PFSK-1 (cell line): ENCODE measurements around the gene FMNL2.

Source experiments
- FOXP2 ChIP-seq: optimal IDR thresholded peaks from 2 replicates; pipeline ENCODE3; 2011; ENCODE audit warnings: borderline replicate concordance, control low read depth, inconsistent platforms; ENCODE audit not compliant: insufficient read depth; ENCODE audit errors: extremely low read length, extremely low read depth
- POLR2AphosphoS5 ChIP-seq: IDR thresholded peaks from 2 replicates; pipeline ENCODE4 v1.6.1; 2012; ENCODE audit warnings: low read depth, mild to moderate bottlenecking, control low read depth, low read length, moderate library complexity
- SIN3A ChIP-seq: IDR thresholded peaks from 2 replicates; pipeline ENCODE4 v1.6.1; 2012; ENCODE audit warnings: mild to moderate bottlenecking, low read length, moderate library complexity, borderline replicate concordance; ENCODE audit not compliant: insufficient read depth
- TAF1 ChIP-seq: IDR thresholded peaks from 2 replicates; pipeline ENCODE4 v1.6.1; 2012; ENCODE audit warnings: low read length, control low read depth, borderline replicate concordance; ENCODE audit not compliant: insufficient read depth
- TF ChIP-seq, protein P1 (sequence below), 2 experiments: IDR thresholded peaks; 2 replicates each; pipeline versions ENCODE4 v1.6.1 to v1.8.0; 2011 to 2012; ENCODE audit warnings: low read depth in 2 of 2, low read length in 2 of 2, control low read depth in 1 of 2, inconsistent platforms in 1 of 2, mild to moderate bottlenecking in 1 of 2, moderate library complexity in 1 of 2; ENCODE audit not compliant: insufficient read depth in 1 of 2

Gene FMNL2

DNA sequence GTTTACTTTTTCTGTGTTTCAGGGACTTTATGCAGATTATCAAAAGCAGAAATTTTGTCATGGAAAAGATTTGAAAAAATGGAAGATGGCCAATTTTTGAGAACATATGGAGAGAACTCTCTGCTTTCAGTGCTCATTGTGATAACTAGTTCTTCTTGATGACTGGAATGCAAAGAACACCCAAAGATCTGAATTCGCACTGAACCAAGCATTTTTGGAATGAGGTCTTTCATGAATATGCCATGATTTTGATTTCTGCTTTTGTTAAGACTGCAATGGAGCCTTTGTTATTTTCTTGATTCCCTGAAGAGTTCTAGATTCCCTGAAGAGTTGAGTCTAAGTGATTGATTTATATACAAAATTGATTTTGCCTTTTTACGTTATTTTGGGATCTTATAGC lies 124.1 kb downstream of the FMNL2 start:
- no peak for TF ChIP-seq FOXP2
- TF ChIP-seq POLR2AphosphoS5 = no peak
- no peak for TF ChIP-seq TAF1
- TF ChIP-seq SIN3A = no peak
- TF ChIP-seq, protein P1, sequence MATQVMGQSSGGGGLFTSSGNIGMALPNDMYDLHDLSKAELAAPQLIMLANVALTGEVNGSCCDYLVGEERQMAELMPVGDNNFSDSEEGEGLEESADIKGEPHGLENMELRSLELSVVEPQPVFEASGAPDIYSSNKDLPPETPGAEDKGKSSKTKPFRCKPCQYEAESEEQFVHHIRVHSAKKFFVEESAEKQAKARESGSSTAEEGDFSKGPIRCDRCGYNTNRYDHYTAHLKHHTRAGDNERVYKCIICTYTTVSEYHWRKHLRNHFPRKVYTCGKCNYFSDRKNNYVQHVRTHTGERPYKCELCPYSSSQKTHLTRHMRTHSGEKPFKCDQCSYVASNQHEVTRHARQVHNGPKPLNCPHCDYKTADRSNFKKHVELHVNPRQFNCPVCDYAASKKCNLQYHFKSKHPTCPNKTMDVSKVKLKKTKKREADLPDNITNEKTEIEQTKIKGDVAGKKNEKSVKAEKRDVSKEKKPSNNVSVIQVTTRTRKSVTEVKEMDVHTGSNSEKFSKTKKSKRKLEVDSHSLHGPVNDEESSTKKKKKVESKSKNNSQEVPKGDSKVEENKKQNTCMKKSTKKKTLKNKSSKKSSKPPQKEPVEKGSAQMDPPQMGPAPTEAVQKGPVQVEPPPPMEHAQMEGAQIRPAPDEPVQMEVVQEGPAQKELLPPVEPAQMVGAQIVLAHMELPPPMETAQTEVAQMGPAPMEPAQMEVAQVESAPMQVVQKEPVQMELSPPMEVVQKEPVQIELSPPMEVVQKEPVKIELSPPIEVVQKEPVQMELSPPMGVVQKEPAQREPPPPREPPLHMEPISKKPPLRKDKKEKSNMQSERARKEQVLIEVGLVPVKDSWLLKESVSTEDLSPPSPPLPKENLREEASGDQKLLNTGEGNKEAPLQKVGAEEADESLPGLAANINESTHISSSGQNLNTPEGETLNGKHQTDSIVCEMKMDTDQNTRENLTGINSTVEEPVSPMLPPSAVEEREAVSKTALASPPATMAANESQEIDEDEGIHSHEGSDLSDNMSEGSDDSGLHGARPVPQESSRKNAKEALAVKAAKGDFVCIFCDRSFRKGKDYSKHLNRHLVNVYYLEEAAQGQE (IDR thresholded peaks at IDR 0.05; ENCODE audit: insufficient read depth in 1 of 2, low read depth in 2 of 2, low read length in 2 of 2) = no peak

DNA sequence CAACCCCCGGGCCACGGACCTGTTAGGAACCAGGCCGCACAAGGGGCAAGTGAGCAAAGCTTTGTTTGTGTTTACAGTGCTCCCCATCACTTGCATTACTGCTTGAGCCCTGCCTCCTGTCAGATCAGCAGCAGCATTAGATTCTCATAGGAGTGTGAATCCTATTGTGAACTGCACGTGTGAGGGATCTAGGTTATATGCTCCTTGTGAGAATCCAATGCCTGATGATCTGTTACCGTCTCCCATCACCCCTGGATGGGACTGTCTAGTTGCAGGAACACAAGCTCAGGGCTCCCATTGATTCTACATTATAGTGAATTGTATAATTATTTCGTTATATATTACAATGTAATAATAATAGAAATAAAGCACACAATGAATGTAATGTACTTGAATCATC lies 125.6 kb downstream of the FMNL2 start:
- no peak for TF ChIP-seq FOXP2
- TF ChIP-seq SIN3A = no peak
- TF ChIP-seq, protein P1 (IDR thresholded peaks at IDR 0.05; ENCODE audit: insufficient read depth in 1 of 2, low read depth in 2 of 2, low read length in 2 of 2) = no peak
- no peak for TF ChIP-seq POLR2AphosphoS5
- no peak for TF ChIP-seq TAF1

DNA sequence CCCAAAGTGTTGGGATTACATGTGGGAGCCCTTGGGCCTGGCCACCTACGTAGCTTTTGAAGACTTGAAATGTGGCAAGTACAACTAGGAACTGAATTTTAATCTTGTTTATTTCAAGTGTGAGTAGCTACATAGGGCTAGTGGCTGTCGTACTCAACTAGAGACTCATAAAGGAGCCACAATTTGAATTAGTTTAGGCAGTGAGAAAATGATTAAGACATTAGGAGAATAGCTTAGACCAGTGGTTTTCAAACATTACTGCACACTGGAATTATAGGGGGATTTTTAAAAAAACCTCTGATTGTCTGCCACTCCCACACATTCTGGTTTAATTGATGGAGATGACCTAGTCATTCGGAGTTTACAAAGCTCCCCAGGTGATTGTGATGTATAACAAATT lies 127.1 kb downstream of the FMNL2 start:
- TF ChIP-seq, protein P1 (IDR thresholded peaks at IDR 0.05; ENCODE audit: insufficient read depth in 1 of 2, low read depth in 2 of 2, low read length in 2 of 2) = no peak
- TF ChIP-seq SIN3A (no peak), FOXP2 (no peak), TAF1 (no peak), POLR2AphosphoS5 (no peak)

DNA sequence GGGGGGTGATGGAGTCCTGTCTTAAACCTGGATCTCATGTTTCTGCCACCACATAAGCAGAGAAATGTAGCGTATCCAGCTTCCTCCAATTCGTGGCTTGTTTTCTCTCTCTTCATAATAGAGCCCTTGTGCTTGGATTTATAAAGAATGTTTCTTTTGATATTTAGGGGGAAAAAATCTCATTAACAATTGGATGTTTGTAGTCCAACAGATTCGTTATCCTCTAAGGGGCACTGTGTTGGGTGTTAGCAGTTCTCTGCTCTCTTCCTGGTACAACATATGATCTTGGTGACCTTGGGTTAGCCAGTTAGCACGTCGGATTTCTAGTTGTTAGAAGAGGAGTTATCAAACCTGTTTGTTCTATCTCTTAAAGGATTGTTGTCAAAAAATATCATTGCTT lies 127.8 kb downstream of the FMNL2 start:
- TF ChIP-seq FOXP2 = no peak
- TF ChIP-seq, protein P1 (IDR thresholded peaks at IDR 0.05; ENCODE audit: insufficient read depth in 1 of 2, low read depth in 2 of 2, low read length in 2 of 2) = no peak
- no peak for TF ChIP-seq POLR2AphosphoS5
- TF ChIP-seq TAF1 = no peak
- TF ChIP-seq SIN3A = no peak
